ENCODE results near the gene ANXA9.

Gene ANXA9

GRCh38 chr1:150992626-150993025 lies 10.5 kb downstream of the ANXA9 start:
- ChIA-PET POLR2A (no interaction called here), CTCF (interaction anchor here (7.0 to 16.2 kb wide), 2 partner anchors 11 to 12 kb away, joined by 136 to 551 read pairs; partner anchors contain the start of genes ANXA9, CERS2 and MINDY1)
- TF ChIP-seq CTCF (IDR thresholded peaks at IDR 0.05; ENCODE audit: insufficient read depth, low read length, missing control alignments) = no peak
- DNase-seq (ENCODE audit: low read depth, low spot score) = no peak
- no peak overlapping the region for H3K4me3 ChIP-seq (ENCODE audit: low read depth, low read length)

- no peak for DNase-seq (ENCODE audit: low read depth, low spot score)
- TF ChIP-seq CTCF (IDR thresholded peaks at IDR 0.05; ENCODE audit: insufficient read depth, low read length, missing control alignments) = no peak
- POLR2A ChIA-PET = no interaction called here
- CTCF ChIA-PET = interaction anchor here (1.1 to 16.2 kb wide), 14 partner anchors 11 to 485 kb away, joined by 3 to 551 read pairs (median 7); partner anchors contain the start of genes ANXA9, CERS2, CTSK and MINDY1
- H3K4me3 ChIP-seq (ENCODE audit: low read depth, low read length) = no peak overlapping the region
These were observed 12.2 kb downstream of the ANXA9 start for GRCh38 chr1:150994248-150994647.

DNA sequence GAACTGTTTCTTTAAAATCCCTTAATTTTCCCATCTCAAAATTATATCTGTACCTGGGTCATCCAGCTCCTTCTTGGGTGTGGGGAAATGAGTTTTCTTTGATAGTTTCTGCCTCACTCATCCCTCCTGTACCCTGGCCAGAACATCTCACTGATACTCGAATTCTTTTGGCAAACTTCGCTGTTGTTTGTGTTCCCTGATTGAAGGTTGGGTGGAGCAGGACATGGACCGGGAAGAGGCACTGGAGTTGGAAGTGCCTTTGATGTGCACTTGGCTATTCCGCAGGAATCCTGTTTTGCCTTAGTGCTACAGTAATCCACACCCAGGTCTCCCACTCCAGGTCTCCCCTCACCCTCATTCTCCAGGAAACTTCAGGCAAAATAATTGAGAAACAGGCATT lies 13.4 kb downstream of the ANXA9 start:
- ChIA-PET CTCF (interaction anchor here (0.7 to 16.2 kb wide), 27 partner anchors 10 to 487 kb away, joined by 3 to 551 read pairs (median 4); partner anchors contain the start of genes ANXA9, CERS2, CTSK and MINDY1), POLR2A (no interaction called here)
- H3K4me3 ChIP-seq (ENCODE audit: low read depth, low read length) = no peak overlapping the region
- no peak for DNase-seq (ENCODE audit: low read depth, low spot score)
- no peak for TF ChIP-seq CTCF (IDR thresholded peaks at IDR 0.05; ENCODE audit: insufficient read depth, low read length, missing control alignments)

GRCh38 chr1:150995896-150996295 lies 13.8 kb downstream of the ANXA9 start:
- TF ChIP-seq CTCF (IDR thresholded peaks at IDR 0.05; ENCODE audit: insufficient read depth, low read length, missing control alignments) = peak; percentile 51
- ChIA-PET CTCF (interaction anchor here (0.6 to 16.2 kb wide), 29 partner anchors 9 to 610 kb away, joined by 3 to 551 read pairs (median 4); partner anchors contain the start of genes ANXA9, C1orf56, CERS2 and CTSK), POLR2A (interaction anchor here (1.2 kb wide), 2 partner anchors 10 to 11 kb away, joined by 3 read pairs; partner anchors contain the start of gene MINDY1)
- no peak overlapping the region for H3K4me3 ChIP-seq (ENCODE audit: low read depth, low read length)
- no peak for DNase-seq (ENCODE audit: low read depth, low spot score)

DNA sequence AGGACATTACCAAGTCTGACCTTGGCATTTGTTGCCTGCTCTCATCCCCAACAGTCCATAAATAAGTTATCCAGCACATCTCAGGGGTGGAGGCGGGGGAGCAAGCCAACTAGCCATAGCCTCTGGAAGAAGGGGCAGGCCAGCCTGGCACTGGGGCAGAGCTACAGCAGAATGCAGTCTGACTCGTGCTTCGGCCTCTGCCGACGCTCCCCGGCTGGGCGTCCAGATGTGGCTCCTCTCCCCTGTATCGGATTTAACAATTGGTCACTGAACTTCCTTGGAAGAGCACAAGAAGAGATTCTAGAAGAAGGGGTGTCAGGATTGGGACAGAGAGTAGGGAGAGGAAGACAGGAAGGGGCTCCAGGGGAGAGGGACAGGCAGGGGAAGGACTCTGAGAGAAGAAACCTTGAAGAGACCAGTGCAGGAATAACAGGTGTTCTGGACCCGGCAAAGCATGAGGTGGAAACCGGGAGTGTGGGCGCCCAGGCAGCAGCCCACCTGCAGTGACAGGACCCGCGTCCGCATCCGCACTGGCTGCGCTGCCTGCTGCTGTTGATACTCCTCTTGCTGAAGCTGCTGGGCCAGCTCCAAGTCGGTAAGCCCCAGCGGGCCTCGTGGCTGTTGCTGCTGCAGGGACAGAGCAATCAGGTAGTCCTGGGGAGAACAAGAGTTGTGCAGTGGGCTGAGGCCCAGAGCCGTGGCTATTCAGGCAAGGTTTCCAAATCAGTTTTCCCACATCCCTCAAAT lies 15.2 kb downstream of the ANXA9 start:
- no peak overlapping the region for H3K4me3 ChIP-seq (ENCODE audit: low read depth, low read length)
- POLR2A ChIA-PET = interaction anchor here (1.2 kb wide), 2 partner anchors 9 to 10 kb away, joined by 3 read pairs; partner anchors contain the start of gene MINDY1
- TF ChIP-seq CTCF (IDR thresholded peaks at IDR 0.05; ENCODE audit: insufficient read depth, low read length, missing control alignments) = no peak
- DNase-seq (ENCODE audit: low read depth, low spot score) = no peak
- CTCF ChIA-PET = interaction anchor here (0.6 to 16.2 kb wide), 7 partner anchors 8 to 378 kb away, joined by 3 to 551 read pairs (median 9); partner anchors contain the start of genes ANXA9, CERS2 and MINDY1

- H3K4me3 ChIP-seq (ENCODE audit: low read depth, low read length) = no peak overlapping the region
- no peak for TF ChIP-seq CTCF (IDR thresholded peaks at IDR 0.05; ENCODE audit: insufficient read depth, low read length, missing control alignments)
- ChIA-PET POLR2A (no interaction called here), CTCF (interaction anchor here (4.2 to 16.2 kb wide), 3 partner anchors 7 to 40 kb away, joined by 14 to 551 read pairs (median 136); partner anchors contain the start of genes ANXA9, CERS2 and MINDY1)
- DNase-seq (ENCODE audit: low read depth, low spot score) = no peak
These were observed 15.9 kb downstream of the ANXA9 start for GRCh38 chr1:150997949-150998348.

Data from AG04449 (cell line).